Uterus (tissue), 4 donors: ENCODE results near the gene SPNS2. TPM values are rescaled to one million over a fixed set of nuclear protein-coding genes. Genes with fewer than 3 reads are reported as not detected.

Experiments
- DNase-seq, 2 donors: peaks; one replicate each; pipeline ENCODE4 v3.0.0-alpha.2; 2019 to 2020
- H3K27ac ChIP-seq, 2 donors: fragments of 200-600 bp; sonication (generic); 1 replicate in 1 of 2; 2 replicates in 1 of 2; pipeline ENCODE4 v1.5.1; 2016 to 2018
- H3K27me3 ChIP-seq, 2 donors: fragments of 200-600 bp; sonication (generic); one replicate each; pipeline ENCODE4 v1.5.1; 2018 to 2019; ENCODE audit warnings: control low read depth in 1 of 2
- H3K36me3 ChIP-seq, 2 donors: fragments of 200-600 bp; sonication (generic); one replicate each; pipeline ENCODE4 v1.5.1; 2019; ENCODE audit warnings: control low read depth in 1 of 2
- H3K4me1 ChIP-seq, 2 donors: fragments of 200-600 bp; sonication (generic); one replicate each; pipeline ENCODE4 v1.5.1; 2018 to 2019; ENCODE audit warnings: control low read depth in 1 of 2
- H3K4me3 ChIP-seq, 2 donors: fragments of 200-600 bp; sonication (generic); 1 replicate in 1 of 2; 2 replicates in 1 of 2; pipeline ENCODE4 v1.5.1; 2018 to 2019; ENCODE audit warnings: mild to moderate bottlenecking in 1 of 2
- H3K9me3 ChIP-seq, 2 donors: fragments of 200-600 bp; sonication (generic); one replicate each; pipeline ENCODE4 v1.5.1; 2019; ENCODE audit warnings: control low read depth in 1 of 2
- POLR2A ChIP-seq, 2 donors: fragments of 450-650 bp; IDR thresholded peaks; one replicate each; pipeline ENCODE4 v1.6.1; 2016; ENCODE audit warnings: antibody characterized with exemption in 2 of 2, mild to moderate bottlenecking in 1 of 2, moderate library complexity in 1 of 2
- intact Hi-C: fragments of 100-400 bp; cut with DNase I; formaldehyde crosslinking; loops from one replicate; pipeline ENCODE4 v1.15.1; 2023; ENCODE audit warnings: low total_unique reads
- total RNA-seq, 4 donors: library from RNA; depleted of rRNA in 3 of 4; stranded (reverse); fragments of >200 nt in 3 of 4; gene quantifications; one replicate each; pipeline versions ENCODE4 v1.1.0 to v1.2.4, GENCODE V29; 2014 to 2023
- TF ChIP-seq, protein P1 (sequence below), 4 experiments: fragments of 200-600 bp in 2 of 4; fragments of 450-650 bp in 2 of 4; sonication (generic) in 2 of 4; IDR thresholded peaks; one replicate each; pipeline ENCODE4 v1.5.1; 2016 to 2019; ENCODE audit warnings: antibody characterized with exemption in 4 of 4, mild to moderate bottlenecking in 2 of 4, moderate library complexity in 1 of 4
- donor health status: DM: yes; HTN: yes; CAD: no.

The SPNS2 gene
- total RNA-seq, 4 donors from 2014 or later, result 3.8 to 40.5 (median 13.6) TPM

GRCh38 chr17:4556996-4557395, 58.3 kb downstream of the SPNS2 start:
- H3K4me1 ChIP-seq, result no peaks in the 10 kb centered on the region
- H3K36me3 ChIP-seq, result no peaks in the 10 kb centered on the region
- no peak overlapping the region for H3K4me3 ChIP-seq
- H3K27me3 ChIP-seq, result no peaks in the 10 kb centered on the region
- intact Hi-C loops, result no loop called here
- DNase-seq, result no peak
- TF ChIP-seq POLR2A (IDR thresholded peaks at IDR 0.05), result no peak
- TF ChIP-seq, protein P1, sequence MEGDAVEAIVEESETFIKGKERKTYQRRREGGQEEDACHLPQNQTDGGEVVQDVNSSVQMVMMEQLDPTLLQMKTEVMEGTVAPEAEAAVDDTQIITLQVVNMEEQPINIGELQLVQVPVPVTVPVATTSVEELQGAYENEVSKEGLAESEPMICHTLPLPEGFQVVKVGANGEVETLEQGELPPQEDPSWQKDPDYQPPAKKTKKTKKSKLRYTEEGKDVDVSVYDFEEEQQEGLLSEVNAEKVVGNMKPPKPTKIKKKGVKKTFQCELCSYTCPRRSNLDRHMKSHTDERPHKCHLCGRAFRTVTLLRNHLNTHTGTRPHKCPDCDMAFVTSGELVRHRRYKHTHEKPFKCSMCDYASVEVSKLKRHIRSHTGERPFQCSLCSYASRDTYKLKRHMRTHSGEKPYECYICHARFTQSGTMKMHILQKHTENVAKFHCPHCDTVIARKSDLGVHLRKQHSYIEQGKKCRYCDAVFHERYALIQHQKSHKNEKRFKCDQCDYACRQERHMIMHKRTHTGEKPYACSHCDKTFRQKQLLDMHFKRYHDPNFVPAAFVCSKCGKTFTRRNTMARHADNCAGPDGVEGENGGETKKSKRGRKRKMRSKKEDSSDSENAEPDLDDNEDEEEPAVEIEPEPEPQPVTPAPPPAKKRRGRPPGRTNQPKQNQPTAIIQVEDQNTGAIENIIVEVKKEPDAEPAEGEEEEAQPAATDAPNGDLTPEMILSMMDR (IDR thresholded peaks at IDR 0.05), result no peak
- no peaks in the 10 kb centered on the region for H3K9me3 ChIP-seq
- no peak overlapping the region for H3K27ac ChIP-seq

GRCh38 chr17:4557626-4558346, 59.1 kb downstream of the SPNS2 start:
- Histone ChIP-seq H3K4me1 (no peaks in the 10 kb centered on the region), H3K27ac (no peak overlapping the region), H3K36me3 (no peaks in the 10 kb centered on the region), H3K4me3 (no peak overlapping the region), H3K27me3 (no peaks in the 10 kb centered on the region), H3K9me3 (no peaks in the 10 kb centered on the region)
- DNase-seq, result no peak
- intact Hi-C loops, result no loop called here
- TF ChIP-seq, protein P1 (IDR thresholded peaks at IDR 0.05), result no peak
- no peak for TF ChIP-seq POLR2A (IDR thresholded peaks at IDR 0.05)

DNA sequence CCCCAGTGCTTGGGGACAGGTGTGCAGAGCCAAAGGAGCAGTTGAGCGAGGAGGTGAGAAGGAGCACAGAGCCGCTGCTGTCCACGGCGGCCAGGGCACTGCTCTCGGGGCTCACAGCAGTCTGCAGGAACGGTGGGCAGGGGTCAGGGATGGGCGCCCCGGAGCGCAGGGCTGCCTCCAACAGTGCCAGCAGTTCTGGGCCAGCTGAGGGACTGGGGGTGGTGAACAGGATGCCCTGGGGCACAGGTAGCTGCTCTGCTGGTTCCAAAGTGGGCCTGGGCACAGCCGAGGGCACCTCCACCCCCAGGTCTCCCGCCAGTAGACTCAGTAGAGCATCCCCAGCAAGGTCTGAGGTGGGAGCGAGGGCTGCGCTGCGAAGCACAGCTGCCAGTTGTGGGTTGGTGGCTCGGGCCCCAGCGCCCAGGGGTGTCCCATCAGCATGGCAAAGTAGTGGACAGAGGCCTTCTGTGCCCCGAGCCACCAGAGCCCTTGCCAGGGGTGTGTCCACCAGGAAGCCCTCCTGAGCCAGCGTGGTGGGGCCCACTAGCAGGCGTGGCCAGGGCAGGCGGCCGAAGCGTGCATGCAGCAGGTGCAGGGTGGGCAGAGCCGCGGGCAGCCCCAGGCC, 59.8 kb downstream of the SPNS2 start:
- no peak for DNase-seq
- H3K4me3 ChIP-seq, result no peak overlapping the region
- no peaks in the 10 kb centered on the region for H3K4me1 ChIP-seq
- no peaks in the 10 kb centered on the region for H3K9me3 ChIP-seq
- TF ChIP-seq, protein P1 (IDR thresholded peaks at IDR 0.05), result no peak
- TF ChIP-seq POLR2A (IDR thresholded peaks at IDR 0.05), result no peak
- no peaks in the 10 kb centered on the region for H3K27me3 ChIP-seq
- intact Hi-C loops, result no loop called here
- H3K36me3 ChIP-seq, result no peaks in the 10 kb centered on the region
- no peak overlapping the region for H3K27ac ChIP-seq

GRCh38 chr17:4559139-4559791, 60.6 kb downstream of the SPNS2 start:
- intact Hi-C loops, result no loop called here
- H3K4me3 ChIP-seq, result no peak overlapping the region
- no peak overlapping the region for H3K27ac ChIP-seq
- H3K27me3 ChIP-seq, result no peaks in the 10 kb centered on the region
- H3K4me1 ChIP-seq, result no peaks in the 10 kb centered on the region
- no peaks in the 10 kb centered on the region for H3K9me3 ChIP-seq
- H3K36me3 ChIP-seq, result no peaks in the 10 kb centered on the region
- TF ChIP-seq POLR2A (IDR thresholded peaks at IDR 0.05), result no peak
- TF ChIP-seq, protein P1 (IDR thresholded peaks at IDR 0.05), result no peak
- DNase-seq, result no peak

DNA sequence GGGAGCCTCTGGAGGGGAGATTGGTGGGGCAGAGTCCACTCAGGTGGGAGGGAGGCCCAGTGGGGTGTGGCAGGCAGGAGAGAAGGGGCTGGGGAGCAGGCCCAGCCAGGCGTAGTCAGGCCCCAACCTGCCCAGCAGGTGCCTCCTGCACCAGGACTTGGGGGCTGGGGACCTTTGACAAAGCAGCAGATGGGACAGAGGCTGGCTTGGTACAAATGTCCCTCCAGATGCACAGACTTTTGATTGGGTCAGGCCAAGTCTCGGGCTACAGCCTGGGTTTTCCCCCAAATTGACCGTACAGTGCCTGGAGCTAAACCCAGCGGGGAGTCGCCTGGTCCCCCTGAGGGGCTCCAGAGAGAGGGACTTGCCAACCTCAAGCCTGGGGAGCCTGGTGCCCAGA, 61.3 kb downstream of the SPNS2 start:
- Histone ChIP-seq H3K27ac (no peak overlapping the region), H3K4me3 (no peak overlapping the region), H3K9me3 (no peaks in the 10 kb centered on the region), H3K36me3 (no peaks in the 10 kb centered on the region), H3K27me3 (no peaks in the 10 kb centered on the region), H3K4me1 (no peaks in the 10 kb centered on the region)
- DNase-seq, result no peak
- TF ChIP-seq, protein P1 (IDR thresholded peaks at IDR 0.05), result no peak
- no peak for TF ChIP-seq POLR2A (IDR thresholded peaks at IDR 0.05)
- intact Hi-C loops, result no loop called here
